ENCODE data around the gene TMPO.
"Not testable (repeated sequence)": the region's sequence is repeated elsewhere in the genome, so short reads cannot be mapped to it uniquely, and the experiment has no call there.

Gene TMPO

DNA sequence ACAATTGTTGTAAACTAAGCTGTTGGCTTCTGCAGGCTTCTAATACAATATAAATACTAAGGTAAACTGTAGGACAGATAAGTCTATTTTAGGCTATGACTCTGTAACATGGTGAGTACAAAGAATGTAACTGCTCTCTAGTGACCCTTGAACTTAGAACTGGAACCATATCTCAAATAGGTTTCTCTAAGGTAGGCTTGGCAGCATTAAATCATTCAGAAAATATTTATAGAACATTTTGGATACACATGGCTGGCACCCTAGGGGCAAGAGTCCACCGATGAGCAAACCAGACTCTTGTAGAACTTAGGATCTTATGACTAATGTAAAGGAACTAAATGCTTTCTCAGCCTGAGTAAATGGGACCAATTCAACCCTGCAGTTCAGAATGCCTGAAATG lies 58.7 kb downstream of the TMPO start:
- no peak for DNase-seq (ENCODE audit: insufficient read length, low spot score)
- FAIRE-seq = no peak
- TF ChIP-seq POLR2AphosphoS5 (IDR thresholded peaks at IDR 0.05; ENCODE audit: low read depth, low read length) = no peak
- TF ChIP-seq POLR2A (IDR thresholded peaks at IDR 0.05; ENCODE audit: low read depth, low read length) = no peak

DNA sequence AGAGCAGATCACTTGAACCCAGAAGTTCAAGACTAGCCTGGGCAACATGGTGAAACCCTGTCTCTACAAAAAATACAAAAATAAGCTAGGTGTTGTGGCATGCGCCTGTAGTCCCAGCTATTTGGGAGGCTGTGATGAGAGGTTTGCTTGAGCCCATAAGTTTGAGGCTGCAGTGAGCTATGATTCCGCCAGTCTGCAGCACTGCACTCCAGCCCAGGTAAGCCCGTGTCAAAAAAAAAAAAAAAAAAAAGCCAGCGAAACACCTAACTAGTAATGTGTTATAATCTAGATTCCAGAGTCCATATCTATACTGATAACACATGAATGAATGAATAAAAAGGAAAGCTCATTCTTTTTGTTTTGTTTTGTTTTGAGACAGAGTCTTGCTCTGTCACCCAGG lies 59.6 kb downstream of the TMPO start:
- DNase-seq (ENCODE audit: insufficient read length, low spot score) = no peak
- TF ChIP-seq POLR2AphosphoS5 (IDR thresholded peaks at IDR 0.05; ENCODE audit: low read depth, low read length) = no peak
- no peak for TF ChIP-seq PAX5 (IDR thresholded peaks at IDR 0.05; ENCODE audit: insufficient read depth, low read length, severe bottlenecking)
- no peak for TF ChIP-seq POU2F2 (IDR thresholded peaks at IDR 0.05; ENCODE audit: low read depth, low read length)
- no peak for TF ChIP-seq SPI1 (IDR thresholded peaks at IDR 0.05; ENCODE audit: low read depth, low read length)
- TF ChIP-seq POLR2A (IDR thresholded peaks at IDR 0.05; ENCODE audit: low read depth, low read length) = no peak
- no peak for TF ChIP-seq TAF1 (IDR thresholded peaks at IDR 0.05; ENCODE audit: low read depth, low read length)
- FAIRE-seq = no peak

DNA sequence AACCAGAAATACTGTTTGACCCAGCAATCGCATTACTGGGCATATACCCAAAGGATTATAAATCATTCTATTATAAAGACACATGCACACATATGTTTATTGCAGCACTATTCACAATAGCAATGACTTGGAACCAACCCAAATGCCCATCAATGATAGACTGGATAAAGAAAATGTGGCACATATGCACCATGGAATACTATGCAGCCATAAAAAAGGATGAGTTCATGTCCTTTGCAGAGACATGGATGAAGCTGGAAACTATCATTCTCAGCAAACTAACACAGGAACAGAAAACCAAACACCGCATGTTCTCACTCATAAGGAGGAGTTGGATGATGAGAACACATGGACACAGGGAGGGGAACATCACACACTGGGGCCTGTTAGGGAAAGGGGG lies 61.4 kb downstream of the TMPO start:
- DNase-seq (ENCODE audit: insufficient read length, low spot score); FAIRE-seq: not testable (repeated sequence)

DNA sequence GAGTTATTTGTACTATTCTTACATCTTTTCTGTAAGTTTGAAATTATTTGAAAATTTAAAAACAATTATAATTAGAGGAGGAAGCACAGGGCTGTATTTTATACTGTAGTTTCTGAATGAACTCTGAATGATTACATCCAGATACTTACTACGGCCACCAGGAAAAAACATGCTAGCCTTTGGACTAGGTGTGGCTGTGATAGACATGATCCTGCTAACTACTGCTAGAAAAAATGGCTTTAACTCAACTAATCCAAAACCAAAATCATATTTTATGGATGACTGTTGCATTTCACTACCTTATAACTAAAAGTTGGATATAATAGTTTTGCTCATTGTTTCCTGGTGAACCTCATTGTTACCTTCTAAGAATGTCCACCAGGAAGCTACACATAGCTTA lies 63.0 kb downstream of the TMPO start:
- no peak for DNase-seq (ENCODE audit: insufficient read length, low spot score)
- TF ChIP-seq TAF1 (IDR thresholded peaks at IDR 0.05; ENCODE audit: low read depth, low read length) (no peak), POLR2AphosphoS5 (IDR thresholded peaks at IDR 0.05; ENCODE audit: low read depth, low read length) (no peak), POLR2A (IDR thresholded peaks at IDR 0.05; ENCODE audit: low read depth, low read length) (no peak), PAX5 (IDR thresholded peaks at IDR 0.05; ENCODE audit: insufficient read depth, low read length, severe bottlenecking) (no peak), POU2F2 (IDR thresholded peaks at IDR 0.05; ENCODE audit: low read depth, low read length) (no peak), SPI1 (IDR thresholded peaks at IDR 0.05; ENCODE audit: low read depth, low read length) (no peak)
- FAIRE-seq = no peak

DNA sequence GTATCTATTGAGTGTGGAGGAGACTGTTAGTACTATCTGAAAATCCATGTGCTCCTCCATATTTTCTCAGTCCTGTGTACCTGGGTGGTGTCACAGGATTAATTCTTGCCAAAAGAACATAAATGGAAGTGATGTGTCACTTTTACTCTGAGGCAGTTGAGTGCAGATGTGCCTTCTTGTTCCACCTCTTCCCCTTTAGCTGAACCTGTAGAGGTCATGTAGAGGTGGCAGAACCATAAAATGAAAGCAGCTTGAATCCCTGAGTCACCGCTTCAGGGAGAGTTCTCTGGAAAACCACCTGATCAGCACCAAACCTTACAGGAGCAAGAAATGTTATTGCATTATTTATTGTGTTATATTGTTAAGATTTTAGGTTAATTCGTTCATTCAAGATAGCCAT lies 63.4 kb downstream of the TMPO start:
- DNase-seq (ENCODE audit: insufficient read length, low spot score) = no peak

DNA sequence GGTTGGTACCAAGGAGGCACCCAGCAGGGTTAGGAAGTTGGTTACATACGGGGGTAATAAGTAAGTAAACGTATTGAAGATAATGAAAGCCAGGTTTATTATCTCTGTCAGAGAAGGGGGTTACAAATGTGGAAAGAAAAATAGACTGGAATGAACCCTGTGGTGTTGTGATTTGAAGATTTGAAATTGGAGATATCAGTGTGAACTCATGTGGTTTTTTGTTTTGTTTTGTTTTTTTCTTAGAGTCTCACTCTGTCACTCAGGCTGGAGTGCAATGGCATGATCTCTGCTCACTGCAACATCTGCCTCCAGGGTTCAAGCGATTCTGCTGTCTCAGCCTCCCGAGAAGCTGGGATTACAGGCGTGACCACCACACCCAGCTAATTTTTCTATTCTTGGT lies 64.0 kb downstream of the TMPO start:
- no peak for DNase-seq (ENCODE audit: insufficient read length, low spot score)
- FAIRE-seq = no peak
- TF ChIP-seq POLR2A (IDR thresholded peaks at IDR 0.05; ENCODE audit: low read depth, low read length) = no peak
- no peak for TF ChIP-seq PAX5 (IDR thresholded peaks at IDR 0.05; ENCODE audit: insufficient read depth, low read length, severe bottlenecking)
- TF ChIP-seq TAF1 (IDR thresholded peaks at IDR 0.05; ENCODE audit: low read depth, low read length) = no peak
- TF ChIP-seq POU2F2 (IDR thresholded peaks at IDR 0.05; ENCODE audit: low read depth, low read length) = no peak
- no peak for TF ChIP-seq SPI1 (IDR thresholded peaks at IDR 0.05; ENCODE audit: low read depth, low read length)
- no peak for TF ChIP-seq POLR2AphosphoS5 (IDR thresholded peaks at IDR 0.05; ENCODE audit: low read depth, low read length)

More for the DNA sequence above, 63.4 kb downstream of the TMPO start:
- no peak for FAIRE-seq
- no peak for TF ChIP-seq POLR2A (IDR thresholded peaks at IDR 0.05; ENCODE audit: low read depth, low read length)
- no peak for TF ChIP-seq PAX5 (IDR thresholded peaks at IDR 0.05; ENCODE audit: insufficient read depth, low read length, severe bottlenecking)
- TF ChIP-seq POU2F2 (IDR thresholded peaks at IDR 0.05; ENCODE audit: low read depth, low read length) = no peak
- no peak for TF ChIP-seq SPI1 (IDR thresholded peaks at IDR 0.05; ENCODE audit: low read depth, low read length)
- no peak for TF ChIP-seq TAF1 (IDR thresholded peaks at IDR 0.05; ENCODE audit: low read depth, low read length)
- TF ChIP-seq POLR2AphosphoS5 (IDR thresholded peaks at IDR 0.05; ENCODE audit: low read depth, low read length) = no peak

DNA sequence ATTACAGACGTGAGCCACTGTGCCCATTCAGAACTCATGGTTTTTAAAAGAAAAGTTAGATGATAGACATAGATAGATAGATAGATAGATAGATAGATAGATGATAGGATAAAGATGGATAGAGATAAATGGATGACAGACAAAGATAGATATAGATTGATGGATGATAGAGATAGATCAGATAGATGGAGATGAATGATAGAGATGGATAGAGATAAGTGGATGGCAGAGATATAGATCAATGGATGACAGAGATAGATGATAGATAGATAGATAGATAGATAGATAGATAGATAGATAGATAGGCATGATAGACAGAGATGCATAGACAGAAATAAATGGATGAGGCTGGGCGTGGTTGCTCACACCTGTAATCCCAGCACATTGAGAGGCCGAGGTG lies 64.4 kb downstream of the TMPO start:
- DNase-seq (ENCODE audit: insufficient read length, low spot score) = no peak
- no peak for FAIRE-seq
- no peak for TF ChIP-seq POU2F2 (IDR thresholded peaks at IDR 0.05; ENCODE audit: low read depth, low read length)
- no peak for TF ChIP-seq POLR2AphosphoS5 (IDR thresholded peaks at IDR 0.05; ENCODE audit: low read depth, low read length)
- TF ChIP-seq SPI1 (IDR thresholded peaks at IDR 0.05; ENCODE audit: low read depth, low read length) = no peak
- no peak for TF ChIP-seq POLR2A (IDR thresholded peaks at IDR 0.05; ENCODE audit: low read depth, low read length)
- no peak for TF ChIP-seq TAF1 (IDR thresholded peaks at IDR 0.05; ENCODE audit: low read depth, low read length)
- no peak for TF ChIP-seq PAX5 (IDR thresholded peaks at IDR 0.05; ENCODE audit: insufficient read depth, low read length, severe bottlenecking)

DNA sequence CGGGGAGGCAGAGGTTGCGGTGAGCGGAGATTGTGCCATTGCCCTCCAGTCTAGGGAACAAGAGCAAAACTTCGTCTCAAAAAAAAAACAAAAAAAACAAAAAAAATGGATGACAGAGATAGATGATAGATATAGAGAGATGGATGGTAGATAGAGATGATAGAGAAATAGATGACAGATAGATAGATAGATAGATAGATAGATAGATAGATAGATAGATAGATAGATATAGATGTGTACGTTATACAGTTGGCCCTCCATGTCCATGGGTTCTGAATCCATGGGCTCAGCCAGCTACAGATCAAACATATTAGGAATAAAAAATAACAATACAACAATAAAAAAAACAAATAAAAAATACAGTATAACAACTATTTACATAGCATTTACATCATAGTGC lies 65.3 kb downstream of the TMPO start:
- FAIRE-seq = no peak
- TF ChIP-seq PAX5 (IDR thresholded peaks at IDR 0.05; ENCODE audit: insufficient read depth, low read length, severe bottlenecking) (no peak), SPI1 (IDR thresholded peaks at IDR 0.05; ENCODE audit: low read depth, low read length) (no peak), TAF1 (IDR thresholded peaks at IDR 0.05; ENCODE audit: low read depth, low read length) (no peak), POLR2A (IDR thresholded peaks at IDR 0.05; ENCODE audit: low read depth, low read length) (no peak), POLR2AphosphoS5 (IDR thresholded peaks at IDR 0.05; ENCODE audit: low read depth, low read length) (no peak), POU2F2 (IDR thresholded peaks at IDR 0.05; ENCODE audit: low read depth, low read length) (no peak)
- DNase-seq (ENCODE audit: insufficient read length, low spot score) = no peak

DNA sequence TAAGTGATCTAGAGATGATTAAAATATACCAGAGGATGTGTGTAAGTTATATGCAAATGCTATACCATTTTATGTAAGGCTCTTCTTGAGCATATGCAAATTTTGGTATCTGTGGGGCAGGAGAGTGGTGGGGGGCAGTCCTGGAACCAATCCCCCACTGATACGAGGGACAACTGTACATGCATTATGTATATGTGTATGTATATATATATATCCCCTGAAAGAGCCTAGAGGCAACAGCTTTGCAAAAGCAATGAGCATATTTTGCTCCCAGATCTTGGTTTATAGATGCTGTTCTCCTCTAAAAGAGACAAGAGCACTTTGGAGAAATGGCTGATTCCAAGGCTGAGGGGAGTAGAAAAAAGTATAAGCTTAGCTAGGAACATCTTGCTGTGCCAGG lies 65.7 kb downstream of the TMPO start:
- no peak for DNase-seq (ENCODE audit: insufficient read length, low spot score)
- TF ChIP-seq TAF1 (IDR thresholded peaks at IDR 0.05; ENCODE audit: low read depth, low read length) = no peak
- TF ChIP-seq POU2F2 (IDR thresholded peaks at IDR 0.05; ENCODE audit: low read depth, low read length) = no peak
- TF ChIP-seq POLR2AphosphoS5 (IDR thresholded peaks at IDR 0.05; ENCODE audit: low read depth, low read length) = no peak
- no peak for TF ChIP-seq PAX5 (IDR thresholded peaks at IDR 0.05; ENCODE audit: insufficient read depth, low read length, severe bottlenecking)
- no peak for TF ChIP-seq POLR2A (IDR thresholded peaks at IDR 0.05; ENCODE audit: low read depth, low read length)
- TF ChIP-seq SPI1 (IDR thresholded peaks at IDR 0.05; ENCODE audit: low read depth, low read length) = no peak
- no peak for FAIRE-seq

DNA sequence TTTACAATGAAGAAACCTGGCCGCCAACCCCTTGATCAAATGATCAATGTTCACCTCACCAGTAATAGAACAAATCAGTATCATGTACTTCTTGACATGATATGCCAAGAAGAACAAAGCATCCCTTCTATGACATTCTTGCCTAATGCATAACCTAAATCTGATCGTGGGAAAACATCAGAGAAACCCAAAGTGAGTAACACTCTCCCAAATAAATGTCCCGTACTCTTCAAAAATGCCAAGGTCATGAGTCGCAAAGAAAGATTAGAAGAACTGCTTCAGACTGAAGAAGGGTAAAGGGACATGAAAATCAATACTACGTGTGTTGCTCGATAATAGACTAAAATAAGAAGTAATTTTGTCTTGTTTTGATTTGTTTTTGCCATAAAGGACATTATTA lies 66.7 kb downstream of the TMPO start:
- FAIRE-seq (no peak), DNase-seq (ENCODE audit: insufficient read length, low spot score) (no peak)
- TF ChIP-seq TAF1 (IDR thresholded peaks at IDR 0.05; ENCODE audit: low read depth, low read length) (no peak), PAX5 (IDR thresholded peaks at IDR 0.05; ENCODE audit: insufficient read depth, low read length, severe bottlenecking) (no peak), POLR2A (IDR thresholded peaks at IDR 0.05; ENCODE audit: low read depth, low read length) (no peak), POLR2AphosphoS5 (IDR thresholded peaks at IDR 0.05; ENCODE audit: low read depth, low read length) (no peak), POU2F2 (IDR thresholded peaks at IDR 0.05; ENCODE audit: low read depth, low read length) (no peak), SPI1 (IDR thresholded peaks at IDR 0.05; ENCODE audit: low read depth, low read length) (no peak)

Measured in GM12891 (cell line).